ENCODE data around the gene TERF2IP.

Gene TERF2IP

DNA sequence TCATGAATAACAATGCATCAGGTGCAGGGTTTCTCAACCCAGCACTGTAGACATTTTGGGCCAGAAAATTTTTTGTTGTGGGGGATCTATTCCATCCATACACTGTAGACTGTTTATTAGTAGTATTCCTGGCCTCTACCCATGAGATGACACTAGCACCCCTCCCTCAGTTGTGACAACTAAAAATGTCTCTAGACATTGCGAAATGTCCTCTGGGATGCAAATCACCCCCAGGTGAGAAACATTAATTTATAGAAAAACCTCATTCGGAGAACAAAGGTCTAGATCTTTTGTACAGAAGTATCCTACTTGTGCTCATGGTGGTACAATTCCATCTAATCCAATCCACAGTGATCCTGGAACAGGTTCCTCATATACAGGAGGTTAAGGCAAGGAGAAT is 28.8 kb upstream of the TERF2IP start:
- Histone ChIP-seq H3K27ac (ENCODE audit: extremely low read depth, low read depth, low read length) (no peak overlapping the region), H3K4me3 (ENCODE audit: low read depth, low read length) (no peak overlapping the region), H3K4me1 (ENCODE audit: control insufficient read depth, insufficient read depth, low read length) (peaks cover 6% of the 10 kb centered on the region; the same call in 1 of the 2 replicates), H3K36me3 (ENCODE audit: control insufficient read depth in 2 of 2, insufficient read depth in 1 of 2, low read length in 2 of 2) (peaks cover 34 to 69% of the 10 kb centered on the region in 2 experiments), H3K9me3 (ENCODE audit: control insufficient read depth, insufficient read depth, low read depth, low read length) (no peaks in the 10 kb centered on the region)
- no peak for TF ChIP-seq ZNF221 (tag by site-specific recombination; IDR thresholded peaks at IDR 0.05; ENCODE audit: borderline replicate concordance)
- no peak for TF ChIP-seq ZNF223 (tag by site-specific recombination; IDR thresholded peaks at IDR 0.05)
- no peak for TF ChIP-seq OSR2 (tag by site-specific recombination; IDR thresholded peaks at IDR 0.05)
- TF ChIP-seq ZNF350 (tag by site-specific recombination; IDR thresholded peaks at IDR 0.05) = no peak
- TF ChIP-seq ZNF707 (tag by site-specific recombination; IDR thresholded peaks at IDR 0.05) = no peak
- TF ChIP-seq, protein P1, sequence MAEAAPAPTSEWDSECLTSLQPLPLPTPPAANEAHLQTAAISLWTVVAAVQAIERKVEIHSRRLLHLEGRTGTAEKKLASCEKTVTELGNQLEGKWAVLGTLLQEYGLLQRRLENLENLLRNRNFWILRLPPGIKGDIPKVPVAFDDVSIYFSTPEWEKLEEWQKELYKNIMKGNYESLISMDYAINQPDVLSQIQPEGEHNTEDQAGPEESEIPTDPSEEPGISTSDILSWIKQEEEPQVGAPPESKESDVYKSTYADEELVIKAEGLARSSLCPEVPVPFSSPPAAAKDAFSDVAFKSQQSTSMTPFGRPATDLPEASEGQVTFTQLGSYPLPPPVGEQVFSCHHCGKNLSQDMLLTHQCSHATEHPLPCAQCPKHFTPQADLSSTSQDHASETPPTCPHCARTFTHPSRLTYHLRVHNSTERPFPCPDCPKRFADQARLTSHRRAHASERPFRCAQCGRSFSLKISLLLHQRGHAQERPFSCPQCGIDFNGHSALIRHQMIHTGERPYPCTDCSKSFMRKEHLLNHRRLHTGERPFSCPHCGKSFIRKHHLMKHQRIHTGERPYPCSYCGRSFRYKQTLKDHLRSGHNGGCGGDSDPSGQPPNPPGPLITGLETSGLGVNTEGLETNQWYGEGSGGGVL (tag by site-specific recombination; IDR thresholded peaks at IDR 0.05) = no peak
- TF ChIP-seq GFI1B (tag by site-specific recombination; IDR thresholded peaks at IDR 0.05) = no peak
- no peak for TF ChIP-seq ZBTB8A (tag by site-specific recombination; IDR thresholded peaks at IDR 0.05)
- no peak for TF ChIP-seq ZNF558 (tag by site-specific recombination; IDR thresholded peaks at IDR 0.05)
- TF ChIP-seq, protein P2, sequence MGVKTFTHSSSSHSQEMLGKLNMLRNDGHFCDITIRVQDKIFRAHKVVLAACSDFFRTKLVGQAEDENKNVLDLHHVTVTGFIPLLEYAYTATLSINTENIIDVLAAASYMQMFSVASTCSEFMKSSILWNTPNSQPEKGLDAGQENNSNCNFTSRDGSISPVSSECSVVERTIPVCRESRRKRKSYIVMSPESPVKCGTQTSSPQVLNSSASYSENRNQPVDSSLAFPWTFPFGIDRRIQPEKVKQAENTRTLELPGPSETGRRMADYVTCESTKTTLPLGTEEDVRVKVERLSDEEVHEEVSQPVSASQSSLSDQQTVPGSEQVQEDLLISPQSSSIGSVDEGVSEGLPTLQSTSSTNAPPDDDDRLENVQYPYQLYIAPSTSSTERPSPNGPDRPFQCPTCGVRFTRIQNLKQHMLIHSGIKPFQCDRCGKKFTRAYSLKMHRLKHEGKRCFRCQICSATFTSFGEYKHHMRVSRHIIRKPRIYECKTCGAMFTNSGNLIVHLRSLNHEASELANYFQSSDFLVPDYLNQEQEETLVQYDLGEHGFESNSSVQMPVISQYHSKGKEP (tag by site-specific recombination; IDR thresholded peaks at IDR 0.05) = no peak
- TF ChIP-seq ZNF670 (tag by site-specific recombination; IDR thresholded peaks at IDR 0.05; ENCODE audit: low read depth) = no peak
- no peak for TF ChIP-seq YY1 (tag by site-specific recombination; IDR thresholded peaks at IDR 0.05)
- TF ChIP-seq ZNF37A (tag by site-specific recombination; IDR thresholded peaks at IDR 0.05) = no peak
- TF ChIP-seq, protein P3, sequence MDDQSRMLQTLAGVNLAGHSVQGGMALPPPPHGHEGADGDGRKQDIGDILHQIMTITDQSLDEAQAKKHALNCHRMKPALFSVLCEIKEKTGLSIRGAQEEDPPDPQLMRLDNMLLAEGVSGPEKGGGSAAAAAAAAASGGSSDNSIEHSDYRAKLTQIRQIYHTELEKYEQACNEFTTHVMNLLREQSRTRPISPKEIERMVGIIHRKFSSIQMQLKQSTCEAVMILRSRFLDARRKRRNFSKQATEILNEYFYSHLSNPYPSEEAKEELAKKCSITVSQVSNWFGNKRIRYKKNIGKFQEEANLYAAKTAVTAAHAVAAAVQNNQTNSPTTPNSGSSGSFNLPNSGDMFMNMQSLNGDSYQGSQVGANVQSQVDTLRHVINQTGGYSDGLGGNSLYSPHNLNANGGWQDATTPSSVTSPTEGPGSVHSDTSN (CRISPR knock-in tag; IDR thresholded peaks at IDR 0.05) = no peak
- TF ChIP-seq GLIS1 (tag by site-specific recombination; IDR thresholded peaks at IDR 0.05) = no peak
- TF ChIP-seq WT1 (tag by site-specific recombination; IDR thresholded peaks at IDR 0.05) = no peak
- ChIA-PET CTCF (no interaction called here), POLR2A (no interaction called here)

DNA sequence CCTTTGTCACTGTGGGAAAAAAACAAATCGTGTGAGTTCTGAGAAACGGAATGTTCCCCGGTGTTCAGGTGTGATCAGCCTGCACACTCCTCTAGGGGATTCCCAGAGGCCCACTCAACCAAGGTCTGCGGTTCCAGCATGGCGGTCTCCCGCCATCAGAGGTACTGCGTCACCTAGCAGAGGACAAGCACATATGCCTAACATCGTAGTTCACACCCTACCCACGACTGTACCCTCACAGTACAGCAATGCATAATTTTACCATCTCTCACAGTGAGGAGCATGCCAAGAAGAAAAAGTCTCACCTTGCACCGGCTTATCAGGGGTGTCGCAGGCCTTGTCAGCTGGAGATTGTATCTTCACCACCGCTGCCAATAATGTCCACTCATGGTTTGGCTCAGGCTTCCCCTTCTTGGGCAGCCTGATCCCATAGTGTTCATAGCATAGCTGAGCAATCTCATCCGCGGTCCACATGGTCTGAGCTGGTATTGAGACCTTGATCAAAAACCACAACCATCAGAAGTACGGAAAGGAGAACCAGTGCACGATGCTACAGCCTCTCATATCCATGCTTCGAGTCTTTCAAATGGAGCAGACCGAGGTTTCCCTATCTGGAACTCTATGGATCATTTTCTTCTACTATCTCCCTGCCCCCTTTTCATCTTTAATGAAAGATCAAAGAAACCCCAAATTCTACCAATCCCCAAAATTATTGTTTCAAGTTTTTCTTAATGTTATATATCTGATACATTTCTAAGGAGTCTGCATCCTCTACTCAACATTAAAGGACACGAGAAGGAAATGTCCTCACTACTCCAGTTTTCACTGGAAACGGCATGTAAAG is 27.0 kb upstream of the TERF2IP start:
- peaks cover 31 to 52% of the 10 kb centered on the region in 2 experiments for H3K36me3 ChIP-seq (ENCODE audit: control insufficient read depth in 2 of 2, insufficient read depth in 1 of 2, low read length in 2 of 2)
- CTCF ChIA-PET = interaction anchor here (0.7 to 2.8 kb wide), 4 partner anchors 18 to 169 kb away, joined by 3 to 21 read pairs (median 4); no protein-coding TSS in a partner anchor

More for the DNA sequence above, 27.0 kb upstream of the TERF2IP start:
- Histone ChIP-seq H3K27ac (ENCODE audit: extremely low read depth, low read depth, low read length) (no peak overlapping the region), H3K9me3 (ENCODE audit: control insufficient read depth, insufficient read depth, low read depth, low read length) (no peaks in the 10 kb centered on the region), H3K4me1 (ENCODE audit: control insufficient read depth, insufficient read depth, low read length) (peaks cover 6% of the 10 kb centered on the region; the same call in 1 of the 2 replicates), H3K4me3 (ENCODE audit: low read depth, low read length) (no peak overlapping the region)
- POLR2A ChIA-PET = interaction anchor here (1.1 to 2.9 kb wide), 2 partner anchors 11 to 104 kb away, joined by 3 to 9 read pairs; no protein-coding TSS in a partner anchor
- no peak for TF ChIP-seq ZSCAN16 (tag by site-specific recombination; IDR thresholded peaks at IDR 0.05)
- TF ChIP-seq, protein P4, sequence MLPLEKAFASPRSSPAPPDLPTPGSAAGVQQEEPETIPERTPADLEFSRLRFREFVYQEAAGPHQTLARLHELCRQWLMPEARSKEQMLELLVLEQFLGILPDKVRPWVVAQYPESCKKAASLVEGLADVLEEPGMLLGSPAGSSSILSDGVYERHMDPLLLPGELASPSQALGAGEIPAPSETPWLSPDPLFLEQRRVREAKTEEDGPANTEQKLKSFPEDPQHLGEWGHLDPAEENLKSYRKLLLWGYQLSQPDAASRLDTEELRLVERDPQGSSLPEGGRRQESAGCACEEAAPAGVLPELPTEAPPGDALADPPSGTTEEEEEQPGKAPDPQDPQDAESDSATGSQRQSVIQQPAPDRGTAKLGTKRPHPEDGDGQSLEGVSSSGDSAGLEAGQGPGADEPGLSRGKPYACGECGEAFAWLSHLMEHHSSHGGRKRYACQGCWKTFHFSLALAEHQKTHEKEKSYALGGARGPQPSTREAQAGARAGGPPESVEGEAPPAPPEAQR (tag by site-specific recombination; IDR thresholded peaks at IDR 0.05) = no peak

Measured in HEK293 (cell line).